Measurements from ENCODE around the gene AGBL5.

AGBL5 gene

DNA sequence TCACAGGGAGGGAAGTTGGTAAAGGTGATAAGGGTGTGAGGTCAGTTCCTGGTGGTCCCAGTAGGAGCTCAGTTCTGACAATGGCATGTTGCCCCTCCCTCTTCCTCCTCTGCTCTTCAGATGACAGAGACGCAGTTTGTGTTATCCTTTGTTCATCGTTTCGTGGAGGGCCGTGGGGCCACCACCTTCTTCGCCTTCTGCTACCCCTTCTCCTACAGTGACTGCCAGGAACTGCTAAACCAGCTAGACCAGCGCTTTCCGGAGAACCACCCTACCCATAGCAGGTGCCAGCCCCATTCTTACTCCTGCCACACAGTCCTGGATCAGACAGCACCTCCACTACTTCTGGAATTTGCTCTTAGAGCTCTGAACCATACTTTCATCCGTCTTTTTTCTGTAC, 2.3 kb downstream of the AGBL5 start:
- H3K4me3 ChIP-seq (ENCODE audit: low read depth, low read length), result no peak overlapping the region
- TF ChIP-seq, protein P1, sequence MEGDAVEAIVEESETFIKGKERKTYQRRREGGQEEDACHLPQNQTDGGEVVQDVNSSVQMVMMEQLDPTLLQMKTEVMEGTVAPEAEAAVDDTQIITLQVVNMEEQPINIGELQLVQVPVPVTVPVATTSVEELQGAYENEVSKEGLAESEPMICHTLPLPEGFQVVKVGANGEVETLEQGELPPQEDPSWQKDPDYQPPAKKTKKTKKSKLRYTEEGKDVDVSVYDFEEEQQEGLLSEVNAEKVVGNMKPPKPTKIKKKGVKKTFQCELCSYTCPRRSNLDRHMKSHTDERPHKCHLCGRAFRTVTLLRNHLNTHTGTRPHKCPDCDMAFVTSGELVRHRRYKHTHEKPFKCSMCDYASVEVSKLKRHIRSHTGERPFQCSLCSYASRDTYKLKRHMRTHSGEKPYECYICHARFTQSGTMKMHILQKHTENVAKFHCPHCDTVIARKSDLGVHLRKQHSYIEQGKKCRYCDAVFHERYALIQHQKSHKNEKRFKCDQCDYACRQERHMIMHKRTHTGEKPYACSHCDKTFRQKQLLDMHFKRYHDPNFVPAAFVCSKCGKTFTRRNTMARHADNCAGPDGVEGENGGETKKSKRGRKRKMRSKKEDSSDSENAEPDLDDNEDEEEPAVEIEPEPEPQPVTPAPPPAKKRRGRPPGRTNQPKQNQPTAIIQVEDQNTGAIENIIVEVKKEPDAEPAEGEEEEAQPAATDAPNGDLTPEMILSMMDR (conservative IDR thresholded peaks at IDR 0.05; ENCODE audit: low read depth, low read length), result no peak
- DNase-seq (ENCODE audit: low read depth), result no peak

DNA sequence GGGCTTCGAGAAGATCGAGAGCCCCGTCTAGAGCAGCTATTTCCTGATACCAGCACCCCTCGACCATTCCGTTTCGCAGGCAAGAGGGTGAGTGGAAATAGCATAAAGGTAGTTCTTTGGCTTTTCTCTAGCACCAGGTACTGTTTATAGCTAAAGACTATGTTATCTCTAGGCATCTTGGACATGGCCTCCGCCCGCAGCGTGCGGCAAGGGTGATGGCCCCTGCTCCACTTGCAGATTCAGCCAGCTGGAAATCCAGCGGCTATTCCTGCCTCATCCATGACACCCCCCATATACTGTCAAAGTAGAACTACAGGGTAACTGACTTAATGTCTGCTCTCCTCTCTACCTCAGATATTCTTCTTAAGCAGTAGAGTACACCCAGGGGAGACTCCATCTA, 3.3 kb downstream of the AGBL5 start:
- TF ChIP-seq, protein P1 (conservative IDR thresholded peaks at IDR 0.05; ENCODE audit: low read depth, low read length), result no peak
- no peak overlapping the region for H3K4me3 ChIP-seq (ENCODE audit: low read depth, low read length)
- DNase-seq (ENCODE audit: low read depth), result no peak

DNA sequence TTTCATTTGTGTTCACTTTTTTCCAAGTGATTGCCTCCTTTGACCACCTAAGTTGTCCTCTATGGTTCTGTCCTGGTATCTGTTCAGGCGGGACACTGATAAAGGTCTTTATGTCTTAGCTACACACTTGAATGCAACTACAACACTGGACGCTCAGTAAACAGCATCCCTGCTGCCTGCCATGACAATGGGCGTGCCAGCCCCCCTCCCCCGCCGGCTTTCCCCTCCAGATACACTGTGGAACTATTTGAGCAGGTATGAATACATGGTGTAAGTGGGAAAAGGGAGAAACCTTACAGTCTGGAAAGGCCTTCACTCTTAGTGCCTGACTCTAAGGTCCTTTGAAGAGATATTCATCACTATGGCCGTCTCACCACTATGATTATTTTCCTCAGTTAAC, 5.7 kb downstream of the AGBL5 start:
- no peak for DNase-seq (ENCODE audit: low read depth)
- TF ChIP-seq, protein P1 (conservative IDR thresholded peaks at IDR 0.05; ENCODE audit: low read depth, low read length), result no peak

DNA sequence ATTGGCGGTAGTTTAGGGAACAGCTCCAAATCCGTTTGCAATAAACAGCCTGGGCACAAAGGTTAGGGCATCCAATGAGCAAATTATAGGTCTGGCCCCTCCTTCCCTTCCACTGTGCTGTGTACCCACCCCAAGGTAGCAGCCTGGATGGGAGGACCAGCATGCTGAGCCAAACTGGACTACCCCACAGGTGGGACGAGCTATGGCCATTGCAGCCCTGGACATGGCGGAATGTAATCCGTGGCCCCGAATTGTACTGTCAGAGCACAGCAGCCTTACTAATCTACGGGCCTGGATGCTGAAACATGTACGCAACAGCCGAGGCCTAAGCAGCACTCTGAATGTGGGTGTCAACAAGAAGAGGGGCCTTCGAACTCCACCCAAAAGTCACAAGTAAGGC, 6.7 kb downstream of the AGBL5 start:
- TF ChIP-seq, protein P1 (conservative IDR thresholded peaks at IDR 0.05; ENCODE audit: low read depth, low read length), result no peak
- H3K4me3 ChIP-seq (ENCODE audit: low read depth, low read length), result no peak overlapping the region
- no peak for DNase-seq (ENCODE audit: low read depth)

More for the DNA sequence above, 5.7 kb downstream of the AGBL5 start:
- no peak overlapping the region for H3K4me3 ChIP-seq (ENCODE audit: low read depth, low read length)

DNA sequence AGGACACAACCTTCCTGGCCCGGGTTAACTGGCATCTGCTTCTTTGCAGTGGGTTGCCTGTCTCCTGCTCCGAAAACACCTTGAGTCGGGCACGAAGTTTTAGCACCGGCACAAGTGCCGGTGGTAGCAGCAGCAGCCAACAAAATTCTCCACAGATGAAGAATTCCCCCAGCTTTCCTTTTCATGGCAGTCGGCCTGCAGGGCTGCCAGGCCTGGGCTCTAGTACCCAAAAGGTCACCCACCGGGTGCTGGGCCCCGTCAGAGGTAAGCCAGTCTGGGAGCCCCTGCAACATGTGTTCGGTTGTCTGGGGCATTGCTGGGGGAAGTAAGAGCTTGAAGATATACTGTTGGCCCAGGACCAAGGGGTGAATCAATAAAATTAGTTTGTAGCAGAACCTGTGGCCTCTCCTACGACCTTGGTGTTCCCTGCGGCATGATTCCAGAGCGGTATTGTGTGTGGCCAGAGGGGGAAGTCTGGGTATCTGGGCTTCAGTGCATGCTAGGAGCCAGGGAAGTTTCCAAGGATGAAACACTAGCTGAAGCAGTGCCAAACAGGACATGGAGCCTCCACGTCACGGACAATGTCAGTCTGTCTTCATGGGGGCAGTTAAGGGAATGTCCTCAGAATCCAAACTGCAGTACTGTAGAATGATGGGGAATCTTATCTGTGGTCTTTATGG, 7.8 kb downstream of the AGBL5 start:
- H3K4me3 ChIP-seq (ENCODE audit: low read depth, low read length), result no peak overlapping the region
- TF ChIP-seq, protein P1 (conservative IDR thresholded peaks at IDR 0.05; ENCODE audit: low read depth, low read length), result no peak
- no peak for DNase-seq (ENCODE audit: low read depth)

DNA sequence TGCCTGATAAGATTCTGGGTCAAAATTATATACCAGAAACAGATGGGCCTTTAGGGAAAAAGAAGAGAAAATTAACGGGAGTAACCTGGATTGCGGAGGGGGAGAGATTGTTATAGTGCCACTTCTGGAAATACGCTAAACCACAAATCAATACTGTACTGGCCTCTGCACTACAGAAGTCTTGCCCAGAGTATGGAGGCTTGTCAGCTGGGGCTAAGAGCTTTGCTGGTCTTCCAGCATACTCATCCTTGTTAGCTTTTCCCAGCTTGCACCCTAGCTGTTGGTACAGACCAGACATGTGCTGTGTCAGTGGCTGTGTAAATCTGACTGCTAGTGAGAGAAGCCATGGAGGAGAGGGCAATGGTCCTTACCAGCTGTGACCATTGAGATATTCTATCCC, 8.9 kb downstream of the AGBL5 start:
- no peak for DNase-seq (ENCODE audit: low read depth)
- TF ChIP-seq, protein P1 (conservative IDR thresholded peaks at IDR 0.05; ENCODE audit: low read depth, low read length), result no peak
- H3K4me3 ChIP-seq (ENCODE audit: low read depth, low read length), result no peak overlapping the region

DNA sequence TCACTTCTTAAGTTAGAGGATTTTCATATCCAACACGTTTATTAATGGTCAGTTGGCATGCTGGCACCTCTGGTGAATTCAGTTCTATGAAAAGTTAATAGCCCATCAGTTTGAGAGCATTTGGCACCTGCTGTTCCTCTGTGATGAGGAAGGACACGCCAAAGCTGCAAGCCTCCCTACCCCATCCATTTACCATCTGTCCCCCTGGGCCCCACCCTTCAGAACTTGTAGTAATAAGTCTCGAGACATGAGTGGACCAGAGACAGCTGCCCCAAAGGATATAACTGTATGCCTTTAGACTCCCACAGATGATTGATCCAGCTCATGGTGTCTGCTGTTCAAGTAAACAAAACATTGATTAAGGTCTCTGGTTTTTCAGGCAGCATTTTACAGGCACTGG, 13.7 kb downstream of the AGBL5 start:
- H3K4me3 ChIP-seq (ENCODE audit: low read depth, low read length), result no peak overlapping the region
- TF ChIP-seq, protein P1 (conservative IDR thresholded peaks at IDR 0.05; ENCODE audit: low read depth, low read length), result no peak
- no peak for DNase-seq (ENCODE audit: low read depth)
